Measurements from ENCODE around the gene ACBD6.
"Not testable (repeated sequence)": the region's sequence is repeated elsewhere in the genome, so short reads cannot be mapped to it uniquely, and the experiment has no call there.

Gene ACBD6

GRCh38 chr1:180489313-180489712 is 13.1 kb downstream of the ACBD6 start:
- no peak for DNase-seq (ENCODE audit: low read depth in 2 of 2)

DNA sequence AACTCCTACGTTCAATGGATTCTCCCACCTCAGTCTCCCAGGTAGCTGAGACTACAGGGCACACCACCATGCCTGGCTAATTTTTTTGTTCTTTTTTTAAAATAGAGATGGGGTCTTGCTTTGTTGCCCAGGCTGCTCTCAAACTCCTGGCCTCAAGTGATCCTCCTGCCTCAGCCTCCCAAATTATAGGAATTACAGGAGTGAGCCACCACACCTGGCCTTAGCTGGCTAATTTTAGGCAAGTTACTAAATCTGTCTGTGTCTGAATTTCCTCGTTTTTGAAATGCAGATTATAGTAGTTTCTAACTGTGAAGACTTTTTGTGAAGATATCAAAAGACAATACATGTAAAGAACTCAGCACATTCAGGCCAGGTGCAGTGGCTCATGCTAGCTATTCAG is 13.7 kb downstream of the ACBD6 start:
- no peak for DNase-seq (ENCODE audit: low read depth in 2 of 2)

DNA sequence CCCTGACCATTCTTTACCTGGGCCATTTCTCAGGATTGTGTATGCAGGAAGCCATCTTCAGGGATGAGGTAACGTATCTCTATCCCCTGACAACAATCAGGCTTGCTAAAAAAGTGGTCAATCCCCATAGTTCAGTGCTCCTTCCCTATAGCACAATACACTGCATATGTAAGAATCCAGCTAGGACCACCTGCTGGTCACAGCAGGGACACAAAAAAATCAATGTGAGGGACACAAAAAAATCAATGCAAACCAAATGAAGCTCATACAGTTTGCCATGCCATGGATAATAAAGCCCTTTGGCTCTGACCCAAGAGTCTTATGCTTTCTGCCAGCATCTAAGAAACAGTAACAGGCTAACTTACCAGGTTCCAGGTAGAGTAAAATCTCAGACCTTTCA is 16.3 kb downstream of the ACBD6 start:
- DNase-seq (ENCODE audit: low read depth in 2 of 2): no peak

- no peak for DNase-seq (ENCODE audit: low read depth in 2 of 2)
Observed at GRCh38 chr1:180484490-180484889, 17.9 kb downstream of the ACBD6 start.

- DNase-seq (ENCODE audit: low read depth in 2 of 2): no peak
Observed at GRCh38 chr1:180482425-180483275, 19.7 kb downstream of the ACBD6 start.

DNA sequence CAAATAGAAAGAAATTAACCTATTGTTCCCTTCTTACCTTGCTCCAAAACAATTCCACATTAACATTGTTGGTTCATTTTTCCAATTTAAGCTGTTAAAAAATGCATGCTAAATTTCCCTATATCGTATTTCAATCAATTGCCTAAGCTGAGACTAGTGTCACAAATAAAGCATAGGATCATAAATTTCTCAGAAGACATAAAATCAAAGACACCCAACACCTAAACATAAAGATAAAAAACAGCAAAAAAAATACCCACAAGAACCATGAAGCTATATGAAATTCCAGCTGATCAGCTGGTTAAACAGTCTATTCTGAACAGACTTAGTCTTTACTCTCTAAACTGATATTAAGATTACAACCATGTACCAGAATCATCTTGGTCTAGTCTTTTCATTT is 32.3 kb downstream of the ACBD6 start:
- no peak for DNase-seq (ENCODE audit: low read depth in 2 of 2)

GRCh38 chr1:180468311-180468710 is 34.1 kb downstream of the ACBD6 start:
- no peak for DNase-seq (ENCODE audit: low read depth in 2 of 2)

- no peak for DNase-seq (ENCODE audit: low read depth in 2 of 2)
Observed at GRCh38 chr1:180462102-180462501, 40.3 kb downstream of the ACBD6 start.

- not testable (repeated sequence) for DNase-seq (ENCODE audit: low read depth in 2 of 2)
Observed at GRCh38 chr1:180461682-180462081, 40.7 kb downstream of the ACBD6 start.

GRCh38 chr1:180458807-180459206 is 43.6 kb downstream of the ACBD6 start:
- no peak for DNase-seq (ENCODE audit: low read depth in 2 of 2)

DNA sequence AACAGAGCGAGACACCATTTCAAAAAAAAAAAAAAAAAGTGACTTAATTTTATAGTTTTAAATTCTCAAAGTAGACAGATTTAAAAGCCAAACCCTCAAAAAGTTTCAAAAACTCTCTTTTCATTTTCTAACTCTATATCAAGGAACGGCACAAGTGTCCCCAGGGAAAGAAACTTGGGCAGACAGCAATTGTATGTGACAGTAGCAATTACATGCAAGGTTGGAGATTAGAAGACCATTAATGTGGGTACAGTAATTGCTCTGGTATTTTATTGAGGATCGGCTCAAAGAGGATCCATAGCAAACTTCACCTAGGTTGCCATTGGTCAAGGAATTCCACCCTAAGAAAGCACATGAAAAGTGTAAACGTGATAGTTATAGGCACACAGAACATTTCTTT is 46.2 kb downstream of the ACBD6 start:
- DNase-seq (ENCODE audit: low read depth in 2 of 2): no peak

- no peak for DNase-seq (ENCODE audit: low read depth in 2 of 2)
Observed at GRCh38 chr1:180451504-180451903, 50.9 kb downstream of the ACBD6 start.

GRCh38 chr1:180444522-180444921 is 57.9 kb downstream of the ACBD6 start:
- no peak for DNase-seq (ENCODE audit: low read depth in 2 of 2)

DNA sequence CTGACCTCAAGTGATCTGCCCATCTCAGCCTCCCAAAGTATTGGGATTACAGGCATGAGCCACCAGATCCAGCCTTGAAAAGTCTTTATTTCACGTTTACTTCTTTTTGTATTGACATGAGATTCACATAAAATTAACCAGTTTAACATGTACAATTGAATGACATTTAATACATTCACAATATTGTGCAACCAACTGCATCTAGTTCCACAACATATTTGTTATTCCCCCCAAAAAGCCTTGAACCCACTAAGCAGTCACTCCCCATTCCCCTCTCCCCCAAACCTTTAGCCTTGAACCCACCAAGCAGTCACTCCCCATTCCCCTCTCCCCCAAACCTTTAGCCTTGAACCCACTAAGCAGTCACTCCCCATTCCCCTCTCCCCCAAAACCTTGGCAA is 62.0 kb downstream of the ACBD6 start:
- DNase-seq (ENCODE audit: low read depth in 2 of 2): no peak

- no peak for DNase-seq (ENCODE audit: low read depth in 2 of 2)
Observed at GRCh38 chr1:180435566-180435965, 66.8 kb downstream of the ACBD6 start.

DNA sequence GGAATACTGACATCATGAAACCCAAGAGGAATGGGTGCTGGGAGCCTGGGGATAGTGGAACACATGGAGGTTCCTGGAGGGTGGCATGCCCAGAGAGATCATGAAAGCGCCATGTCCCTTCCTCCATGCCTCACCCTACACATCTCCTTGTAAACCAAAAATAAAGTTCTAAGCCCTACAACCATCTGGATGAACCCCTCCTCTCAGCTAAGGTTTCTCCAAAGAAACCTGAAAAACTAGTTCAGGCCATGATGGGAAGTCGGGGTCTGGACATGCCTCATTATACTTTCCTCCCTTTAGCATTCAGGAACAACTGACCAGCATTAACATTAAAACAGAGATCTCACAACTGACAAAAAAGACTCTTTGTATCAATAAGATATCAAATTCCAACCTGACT is 68.5 kb downstream of the ACBD6 start:
- no peak for DNase-seq (ENCODE audit: low read depth in 2 of 2)

GRCh38 chr1:180431683-180432082 is 70.7 kb downstream of the ACBD6 start:
- no peak for DNase-seq (ENCODE audit: low read depth in 2 of 2)

GRCh38 chr1:180428782-180429695 is 73.3 kb downstream of the ACBD6 start:
- DNase-seq (ENCODE audit: low read depth in 2 of 2): no peak

DNA sequence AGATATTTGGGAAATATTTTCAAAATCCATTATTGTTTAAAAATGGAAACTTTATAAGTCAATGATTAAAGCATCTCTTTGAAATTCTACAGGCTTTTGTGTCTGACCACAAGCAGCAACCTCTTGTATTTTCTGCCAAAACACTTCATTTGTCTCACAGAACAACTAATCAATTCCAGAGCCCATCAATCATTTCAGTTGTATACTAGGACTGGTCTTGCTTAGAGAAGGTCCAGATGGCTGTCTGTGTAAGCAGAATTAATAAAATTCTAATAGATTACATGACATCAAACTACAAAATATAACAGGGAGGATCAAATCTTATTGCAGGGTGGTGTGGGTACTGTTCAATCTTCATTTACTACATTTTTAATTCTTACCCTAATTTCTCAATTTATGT is 76.4 kb downstream of the ACBD6 start:
- DNase-seq (ENCODE audit: low read depth in 2 of 2): no peak

- no peak for DNase-seq (ENCODE audit: low read depth in 2 of 2)
Observed at GRCh38 chr1:180424848-180425457, 77.4 kb downstream of the ACBD6 start.

- DNase-seq (ENCODE audit: low read depth in 2 of 2): no peak
Observed at GRCh38 chr1:180421614-180422013, 80.8 kb downstream of the ACBD6 start.

DNA sequence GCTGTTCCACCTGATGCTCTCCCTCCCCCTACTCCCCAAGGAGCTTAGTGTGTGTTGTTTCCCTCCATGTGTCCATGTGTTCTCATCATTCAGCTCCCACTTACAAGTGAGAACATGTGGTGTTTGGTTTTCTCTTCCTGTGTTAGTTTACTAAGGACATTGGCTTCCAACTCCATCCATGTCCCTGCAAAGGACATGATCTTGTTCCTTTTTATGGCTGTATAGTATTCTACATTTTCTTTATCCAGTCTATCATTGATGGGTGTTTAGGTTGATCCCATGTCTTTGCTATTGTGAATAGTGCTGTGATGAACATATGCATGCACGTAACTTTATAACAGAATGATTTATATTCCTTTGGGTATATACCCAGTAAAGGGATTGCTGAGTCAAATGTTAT is 81.2 kb downstream of the ACBD6 start:
- not testable (repeated sequence) for DNase-seq (ENCODE audit: low read depth in 2 of 2)

Data from stimulated activated CD8-positive, alpha-beta memory T cell treated with anti-CD3 and anti-CD28 coated beads, Interleukin-15, amount 100 ng/mL, for 48 hours (primary cell).